A549 (cell line): ENCODE measurements around the gene RALBP1.

Experiments used
- CBX8 ChIP-seq: fragments of 200-600 bp; sonication (generic); IDR thresholded peaks from 2 replicates; pipeline ENCODE4 v1.6.1; 2016
- CTCF ChIP-seq: fragments of >200 bp; sonication (Bioruptor Twin); formaldehyde crosslinking; IDR thresholded peaks from 3 replicates; pipeline ENCODE4 v1.5.1; 2016
- ELK1 ChIP-seq: fragments of 150-350 bp; IDR thresholded peaks from 2 replicates; pipeline ENCODE4 v1.6.1; 2014; ENCODE audit warnings: low read depth, mild to moderate bottlenecking, low read length
- EP300 ChIP-seq, 2 experiments: fragments of >200 bp; sonication (Bioruptor Twin); formaldehyde crosslinking; IDR thresholded peaks; 2 replicates in 1 of 2; 3 replicates in 1 of 2; pipeline ENCODE4 v1.6.1; 2016 to 2017
- HMGXB4 ChIP-seq: fragments of 250-450 bp; sonication (Bioruptor Pico); IDR thresholded peaks from 2 replicates; pipeline ENCODE4 v1.5.0; 2021; ENCODE audit warnings: mild to moderate bottlenecking, moderate library complexity, borderline replicate concordance
- MAX ChIP-seq: IDR thresholded peaks from 2 replicates; pipeline ENCODE4 v1.6.1; 2012
- MYC ChIP-seq: IDR thresholded peaks from 2 replicates; pipeline ENCODE4 v1.6.1; 2012; ENCODE audit warnings: mild to moderate bottlenecking, inconsistent platforms, low read length, improper control_type of control experiment, borderline replicate concordance
- POLR2A ChIP-seq: IDR thresholded peaks from 2 replicates; pipeline ENCODE4 v1.6.1; 2012; ENCODE audit warnings: mild to moderate bottlenecking, low read length

- TF ChIP-seq CTCF (no peak), EP300 (IDR thresholded peaks at IDR 0.05) (no peak), ELK1 (no peak), MYC (no peak), MAX (no peak), POLR2A (no peak), CBX8 (no peak), HMGXB4 (no peak)
These were observed 40.3 kb upstream of the RALBP1 start for GRCh38 chr18:9435041-9435440.
